C4-2B (cell line): ENCODE results near the gene UGT3A1.

ENCODE experiments used
- H3K27ac ChIP-seq: fragments of 450-650 bp; 2 replicates; pipeline ENCODE4 v1.5.1; 2017
- CTCF ChIP-seq: fragments of 450-650 bp; conservative IDR thresholded peaks from 2 replicates; pipeline ENCODE4 v1.5.1; 2017; ENCODE audit warnings: mild to moderate bottlenecking
- ZFX ChIP-seq: fragments of 450-650 bp; IDR thresholded peaks from 2 replicates; pipeline ENCODE4 v1.6.1; 2017

UGT3A1 gene

GRCh38 chr5:35924122-35924949 lies 66.9 kb downstream of the UGT3A1 start:
- TF ChIP-seq ZFX (no peak), CTCF (no peak)
- H3K27ac ChIP-seq: no peak overlapping the region

GRCh38 chr5:35922468-35922867 lies 68.7 kb downstream of the UGT3A1 start:
- H3K27ac ChIP-seq: no peak overlapping the region
- TF ChIP-seq CTCF (no peak), ZFX (no peak)

- no peak overlapping the region for H3K27ac ChIP-seq
- no peak for TF ChIP-seq ZFX
- TF ChIP-seq CTCF: no peak
These were observed 69.3 kb downstream of the UGT3A1 start for GRCh38 chr5:35921930-35922329.

GRCh38 chr5:35920890-35921289 lies 70.3 kb downstream of the UGT3A1 start:
- H3K27ac ChIP-seq: no peak overlapping the region
- TF ChIP-seq CTCF: peak; percentile 32
- no peak for TF ChIP-seq ZFX

- TF ChIP-seq CTCF (no peak), ZFX (no peak)
- no peak overlapping the region for H3K27ac ChIP-seq
These were observed 72.0 kb downstream of the UGT3A1 start for GRCh38 chr5:35919191-35919590.

- no peak overlapping the region for H3K27ac ChIP-seq
- TF ChIP-seq CTCF (no peak), ZFX (no peak)
These were observed 82.4 kb downstream of the UGT3A1 start for GRCh38 chr5:35908814-35909213.

- no peak for TF ChIP-seq ZFX
- TF ChIP-seq CTCF: no peak
- no peak overlapping the region for H3K27ac ChIP-seq
These were observed 83.0 kb downstream of the UGT3A1 start for GRCh38 chr5:35908228-35908627.
